HFF-Myc (cell line): Measurements from ENCODE around the gene MEAK7.

ENCODE experiments used
- DNase-seq: peaks from one replicate; pipeline ENCODE4 v3.0.0-alpha.2; 2011; ENCODE audit warnings: low read depth; ENCODE audit errors: extremely low read depth
- H3K4me3 ChIP-seq: replicated peaks from 2 replicates; pipeline ENCODE4 v1.5.1; 2011; ENCODE audit warnings: low read depth, mild to moderate bottlenecking, control low read depth, low read length
- TF ChIP-seq, protein P1 (sequence below): IDR thresholded peaks from 2 replicates; pipeline ENCODE4 v1.5.1; 2012; ENCODE audit warnings: mild to moderate bottlenecking, low read depth, low read length, control low read depth; ENCODE audit errors: missing control alignments

Gene MEAK7

DNA sequence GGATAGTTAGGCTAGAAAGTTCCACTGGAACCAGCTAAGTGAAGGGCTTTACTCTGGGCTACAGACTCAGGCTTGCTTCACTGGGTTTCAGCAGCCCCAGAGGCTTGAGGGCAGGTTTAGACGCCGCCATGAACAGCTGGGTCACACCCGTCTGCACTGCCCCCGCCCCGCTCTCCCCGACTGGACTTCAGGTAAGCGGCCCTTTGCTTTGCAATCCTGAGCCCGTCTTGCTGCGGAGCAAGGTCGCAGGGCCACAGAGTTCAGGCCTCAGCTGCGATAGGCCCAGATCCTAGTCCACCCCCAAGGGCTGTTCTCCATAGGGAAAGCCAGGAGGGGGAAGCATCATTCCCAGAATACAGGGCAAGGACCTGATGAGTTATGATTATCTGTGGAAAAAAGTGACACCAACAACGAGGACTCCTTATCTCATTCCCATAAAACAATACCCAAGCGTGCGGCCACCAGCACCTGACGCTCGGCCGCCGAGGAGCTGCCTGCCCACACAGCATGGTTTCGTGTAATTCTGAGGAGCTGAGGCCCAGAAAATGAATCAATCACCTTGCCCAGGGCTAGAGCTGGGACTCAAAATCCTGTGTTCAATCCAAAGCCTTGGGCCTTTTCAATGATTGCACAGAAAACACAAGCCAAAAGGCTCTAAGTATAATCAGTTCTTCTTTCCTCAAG, 20.4 kb downstream of the MEAK7 start:
- DNase-seq: no peak
- no peak overlapping the region for H3K4me3 ChIP-seq
- TF ChIP-seq, protein P1, sequence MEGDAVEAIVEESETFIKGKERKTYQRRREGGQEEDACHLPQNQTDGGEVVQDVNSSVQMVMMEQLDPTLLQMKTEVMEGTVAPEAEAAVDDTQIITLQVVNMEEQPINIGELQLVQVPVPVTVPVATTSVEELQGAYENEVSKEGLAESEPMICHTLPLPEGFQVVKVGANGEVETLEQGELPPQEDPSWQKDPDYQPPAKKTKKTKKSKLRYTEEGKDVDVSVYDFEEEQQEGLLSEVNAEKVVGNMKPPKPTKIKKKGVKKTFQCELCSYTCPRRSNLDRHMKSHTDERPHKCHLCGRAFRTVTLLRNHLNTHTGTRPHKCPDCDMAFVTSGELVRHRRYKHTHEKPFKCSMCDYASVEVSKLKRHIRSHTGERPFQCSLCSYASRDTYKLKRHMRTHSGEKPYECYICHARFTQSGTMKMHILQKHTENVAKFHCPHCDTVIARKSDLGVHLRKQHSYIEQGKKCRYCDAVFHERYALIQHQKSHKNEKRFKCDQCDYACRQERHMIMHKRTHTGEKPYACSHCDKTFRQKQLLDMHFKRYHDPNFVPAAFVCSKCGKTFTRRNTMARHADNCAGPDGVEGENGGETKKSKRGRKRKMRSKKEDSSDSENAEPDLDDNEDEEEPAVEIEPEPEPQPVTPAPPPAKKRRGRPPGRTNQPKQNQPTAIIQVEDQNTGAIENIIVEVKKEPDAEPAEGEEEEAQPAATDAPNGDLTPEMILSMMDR: no peak

DNA sequence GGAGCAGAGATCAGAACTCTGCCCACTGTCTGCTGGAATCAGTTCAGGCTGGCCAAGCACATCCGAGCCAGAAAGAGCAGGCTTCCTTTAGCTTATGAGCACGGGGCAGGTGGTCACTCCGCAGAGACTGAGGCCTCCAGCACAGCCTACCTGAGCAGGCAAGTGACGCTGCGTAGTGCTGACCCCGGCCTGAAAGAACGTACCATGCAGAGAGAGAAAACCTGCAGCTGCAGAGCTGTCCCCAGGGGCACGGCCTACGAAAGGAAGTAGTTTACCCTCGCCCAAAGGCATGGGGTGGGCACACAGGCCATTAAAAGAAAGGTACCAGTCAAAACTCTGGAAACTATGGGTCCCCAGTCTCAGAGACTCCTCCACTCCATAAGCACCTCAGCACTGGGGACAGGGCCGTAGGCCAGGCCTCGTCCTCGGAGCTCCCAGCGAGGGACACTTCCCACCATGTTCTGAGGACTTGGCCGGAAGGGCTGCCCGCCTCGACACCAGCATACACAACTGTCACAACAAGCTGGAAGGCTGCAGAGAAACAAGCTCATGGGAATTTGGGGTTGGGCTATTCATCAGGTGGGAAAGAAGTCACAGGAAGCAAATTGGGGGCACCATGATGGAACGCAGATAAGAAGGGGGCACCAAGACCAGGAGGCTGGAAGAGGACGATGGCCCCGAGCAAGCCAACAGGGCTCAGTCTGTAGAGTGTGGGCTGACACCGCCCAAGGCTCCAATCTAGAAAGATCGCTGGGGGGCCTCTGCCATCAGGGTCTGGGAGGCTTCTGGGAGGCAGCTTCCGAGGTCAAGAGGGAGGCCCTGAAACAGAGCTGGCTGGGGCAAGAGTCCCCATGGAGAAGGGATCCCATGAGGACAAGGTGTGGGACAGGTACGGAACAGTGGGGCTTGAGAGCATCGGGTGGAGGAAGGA, 21.2 kb downstream of the MEAK7 start:
- DNase-seq: no peak
- no peak overlapping the region for H3K4me3 ChIP-seq
- TF ChIP-seq, protein P1: no peak

DNA sequence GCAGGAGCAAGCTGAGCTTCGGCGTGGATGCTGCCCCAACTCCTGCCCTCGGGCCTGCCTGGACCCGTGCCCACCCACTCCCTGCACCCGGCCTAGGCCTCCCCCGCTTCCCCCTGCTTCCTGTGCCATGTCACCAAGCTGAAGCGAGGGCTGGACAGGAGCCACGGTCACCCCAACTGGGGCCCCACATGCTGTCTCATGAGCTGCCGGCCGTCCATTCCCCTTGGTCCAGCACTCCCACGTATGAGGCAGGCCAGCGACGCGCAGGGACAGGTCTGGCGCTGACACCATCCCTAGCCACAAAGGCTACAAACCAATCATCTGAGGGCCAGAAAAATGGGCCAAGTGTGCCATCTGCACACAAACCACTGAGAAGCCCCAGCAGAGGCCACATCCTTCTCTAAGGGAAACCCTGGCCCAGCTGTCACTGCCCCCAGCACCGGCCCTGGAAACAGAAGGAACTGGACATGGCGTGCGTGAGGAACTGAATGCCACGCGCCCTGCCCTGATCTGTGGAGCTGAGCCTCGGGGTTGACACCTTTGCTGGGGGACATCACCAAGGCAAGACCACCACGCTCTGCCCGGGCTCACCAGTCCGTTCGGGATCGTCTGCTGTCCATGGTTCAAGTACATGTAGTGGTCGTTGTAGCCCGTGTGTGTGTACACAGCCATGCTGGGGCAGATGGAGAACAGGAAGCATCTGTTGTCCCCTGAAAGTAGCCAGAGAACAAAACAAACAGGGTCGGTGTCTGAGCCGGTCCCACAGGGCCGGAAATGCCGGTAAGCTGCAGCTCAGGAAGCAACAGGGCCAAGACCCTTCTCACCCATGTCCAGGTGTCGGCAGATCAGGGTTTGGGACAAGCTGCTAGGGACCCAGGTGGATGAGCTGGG, 22.2 kb downstream of the MEAK7 start:
- H3K4me3 ChIP-seq: no peak overlapping the region
- TF ChIP-seq, protein P1: no peak
- DNase-seq: no peak

DNA sequence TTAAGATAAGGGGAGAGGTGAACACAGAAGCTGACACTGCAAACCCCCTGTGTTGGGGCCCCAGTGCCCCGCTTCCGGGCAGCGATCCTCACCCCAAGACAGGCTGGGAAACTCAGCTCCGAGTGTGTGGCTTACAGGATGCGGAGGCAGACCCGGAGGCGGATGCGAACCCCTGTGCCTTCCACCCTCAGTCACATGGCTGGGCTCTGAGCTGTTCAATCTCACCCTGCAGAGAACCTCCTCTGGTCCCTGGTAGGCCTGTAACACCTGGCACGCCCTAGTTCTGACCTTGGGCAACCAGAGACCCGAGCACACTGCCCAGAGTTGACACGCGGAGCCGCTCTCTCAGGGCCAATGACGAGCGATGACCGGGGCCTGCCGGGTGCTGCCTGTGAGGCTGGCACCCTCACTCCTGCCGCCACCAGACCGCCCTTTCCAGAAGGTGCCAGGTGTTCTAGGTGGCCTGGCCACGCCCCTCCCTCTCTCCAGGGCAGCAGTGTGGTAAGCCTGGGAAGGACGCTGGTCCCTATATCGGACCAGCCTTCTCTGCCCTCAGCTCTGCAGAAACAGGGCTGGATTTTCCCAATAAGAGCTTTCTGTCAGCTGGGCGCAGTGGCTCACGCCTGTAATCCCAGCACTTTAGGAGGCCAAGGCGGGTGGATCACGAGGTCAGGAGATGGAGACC, 23.3 kb downstream of the MEAK7 start:
- no peak for DNase-seq
- TF ChIP-seq, protein P1: no peak

DNA sequence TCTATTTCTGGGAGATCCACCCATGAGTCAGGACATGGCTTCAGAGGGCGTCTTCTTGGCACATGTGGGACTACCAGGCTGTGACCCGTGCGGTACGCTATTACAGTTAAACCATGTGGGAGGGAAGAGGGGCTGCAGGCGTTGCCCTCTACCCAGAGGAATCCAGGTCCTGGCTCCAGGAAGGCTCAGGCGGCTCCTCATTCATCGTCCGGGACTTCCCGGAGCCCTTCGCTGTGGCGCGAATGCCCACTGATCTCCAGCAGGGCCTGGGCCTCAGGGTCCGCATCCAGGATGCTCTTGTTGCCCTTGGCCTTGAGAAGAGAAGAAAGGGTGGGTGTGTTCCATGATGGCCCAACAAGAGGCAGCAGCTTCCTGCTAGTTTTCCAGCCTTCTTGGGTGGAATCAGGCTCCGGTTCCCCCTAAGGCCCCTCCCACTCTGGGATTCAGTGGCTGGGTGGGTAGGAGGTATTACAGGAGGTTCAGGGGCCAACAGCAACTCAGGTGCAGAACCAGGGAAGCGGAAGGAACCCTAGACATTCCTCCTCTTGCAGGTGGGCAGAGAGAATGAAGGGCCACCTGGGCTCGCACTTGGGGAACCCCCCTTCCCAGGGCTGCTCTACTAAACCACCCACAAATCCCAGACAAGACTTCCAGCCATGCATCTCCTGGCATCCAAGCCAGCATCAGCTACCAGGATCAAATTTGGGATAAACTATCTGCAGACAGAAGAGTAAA, 24.6 kb downstream of the MEAK7 start:
- TF ChIP-seq, protein P1: no peak
- DNase-seq: no peak
- no peak overlapping the region for H3K4me3 ChIP-seq

More for the DNA sequence above, 23.3 kb downstream of the MEAK7 start:
- no peak overlapping the region for H3K4me3 ChIP-seq
